Measurements from ENCODE around the gene STK4.

The STK4 gene

DNA sequence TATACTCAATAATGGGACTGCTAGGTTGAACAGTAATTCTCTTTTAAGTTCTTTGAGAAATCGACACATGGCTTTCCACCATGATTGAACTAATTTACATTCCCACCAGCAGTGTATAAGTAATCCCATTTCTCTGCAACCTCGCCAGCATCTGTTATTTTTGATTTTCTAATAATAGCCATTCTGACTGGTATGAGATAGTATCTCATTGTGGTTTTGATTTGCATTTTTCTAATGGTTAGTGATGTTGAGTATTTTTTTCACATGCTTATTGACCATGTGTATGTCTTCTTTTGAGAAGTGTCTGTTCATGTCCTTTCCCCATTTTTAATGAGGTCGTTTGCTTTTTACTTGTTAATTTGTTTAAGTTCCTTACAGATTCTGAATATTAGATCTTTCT, 66.5 kb downstream of the STK4 start:
- FAIRE-seq, result no peak

DNA sequence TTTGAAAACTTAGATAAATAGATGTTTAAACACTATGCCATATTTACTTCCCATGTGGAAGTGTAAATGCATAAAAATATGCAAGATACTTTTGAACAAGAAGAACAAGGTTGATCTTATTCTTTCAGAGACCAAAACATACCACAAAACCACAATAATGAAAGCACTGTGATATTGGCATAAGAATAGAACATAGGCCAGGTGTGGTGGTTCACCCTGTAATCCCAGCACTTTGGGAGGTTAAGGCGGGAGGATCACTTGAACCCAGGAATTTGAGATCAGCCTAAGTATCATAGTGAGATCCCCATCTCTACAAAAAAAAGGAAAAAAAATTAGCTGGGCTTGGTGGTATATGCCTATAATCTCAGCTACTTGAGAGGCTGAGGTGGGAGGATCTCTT, 68.1 kb downstream of the STK4 start:
- FAIRE-seq, result no peak

DNA sequence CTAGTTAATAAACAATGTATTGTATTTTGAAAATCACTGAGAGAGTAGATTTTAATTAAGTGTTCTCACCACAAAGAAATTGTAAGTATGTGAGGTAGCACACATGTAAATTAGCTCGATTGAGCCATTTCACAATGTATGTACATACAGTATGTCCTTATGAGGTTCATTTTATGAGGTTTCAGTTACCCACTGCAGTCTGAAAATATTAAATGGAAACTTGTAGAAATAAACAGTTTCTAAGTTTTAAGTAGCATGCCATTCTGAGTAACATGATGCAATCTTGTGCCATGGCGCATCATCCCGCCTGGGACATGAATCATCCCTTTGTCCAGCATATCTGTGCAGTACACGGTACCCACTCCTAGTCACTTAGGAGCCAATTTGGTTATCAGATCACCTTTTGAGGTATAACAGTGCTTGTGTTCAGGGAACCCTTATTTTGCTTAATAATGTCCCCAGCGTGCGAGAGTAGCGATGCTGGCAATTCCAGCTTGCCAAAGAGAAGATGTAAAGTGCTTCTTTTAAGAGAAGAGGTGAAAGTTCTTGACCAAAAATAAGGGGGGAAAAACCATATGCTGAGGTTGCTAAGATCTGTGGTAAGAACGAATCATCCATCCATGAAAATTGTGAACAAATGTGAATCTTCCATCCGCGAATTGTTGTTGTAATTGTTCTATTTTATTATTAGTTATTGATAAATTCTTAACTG, 69.9 kb downstream of the STK4 start:
- no peak for FAIRE-seq

DNA sequence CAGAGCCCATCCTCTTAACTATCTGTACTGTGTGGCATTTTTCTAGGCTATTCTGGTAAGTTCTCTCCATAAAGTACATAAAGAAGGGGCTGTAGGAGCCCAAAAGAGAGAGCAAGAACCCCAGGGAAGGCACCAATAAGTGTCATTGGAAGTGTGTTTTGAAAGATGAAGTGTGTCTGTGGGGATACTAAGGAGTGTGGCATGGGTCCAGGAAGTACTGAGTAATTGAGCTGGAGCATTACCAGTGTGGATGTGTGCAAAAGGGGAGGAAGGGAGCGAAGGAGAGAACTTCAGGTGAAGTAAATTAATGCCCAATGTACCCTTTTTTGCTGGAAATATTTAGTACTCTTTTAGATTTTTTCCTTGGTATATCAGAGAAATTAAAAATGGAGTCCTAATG, 70.7 kb downstream of the STK4 start:
- no peak for FAIRE-seq

DNA sequence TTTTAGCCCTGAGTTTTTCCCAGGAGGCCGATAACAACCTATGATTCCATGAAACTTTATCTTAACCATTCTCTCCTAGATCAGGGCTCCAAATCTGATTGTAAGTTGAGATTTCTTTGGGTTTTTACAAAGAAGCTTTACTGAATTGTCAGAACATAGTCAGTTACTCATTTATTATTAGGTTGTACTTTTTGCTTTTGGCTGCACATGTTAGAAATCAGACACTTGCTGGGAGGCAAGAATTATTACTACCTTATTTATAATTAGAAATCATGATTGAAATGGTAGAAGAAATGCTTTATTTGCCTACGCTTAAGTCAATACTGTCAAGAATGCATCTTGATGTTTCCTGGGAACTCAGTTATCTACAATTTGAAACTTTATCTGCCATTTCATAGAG, 71.3 kb downstream of the STK4 start:
- FAIRE-seq, result no peak

DNA sequence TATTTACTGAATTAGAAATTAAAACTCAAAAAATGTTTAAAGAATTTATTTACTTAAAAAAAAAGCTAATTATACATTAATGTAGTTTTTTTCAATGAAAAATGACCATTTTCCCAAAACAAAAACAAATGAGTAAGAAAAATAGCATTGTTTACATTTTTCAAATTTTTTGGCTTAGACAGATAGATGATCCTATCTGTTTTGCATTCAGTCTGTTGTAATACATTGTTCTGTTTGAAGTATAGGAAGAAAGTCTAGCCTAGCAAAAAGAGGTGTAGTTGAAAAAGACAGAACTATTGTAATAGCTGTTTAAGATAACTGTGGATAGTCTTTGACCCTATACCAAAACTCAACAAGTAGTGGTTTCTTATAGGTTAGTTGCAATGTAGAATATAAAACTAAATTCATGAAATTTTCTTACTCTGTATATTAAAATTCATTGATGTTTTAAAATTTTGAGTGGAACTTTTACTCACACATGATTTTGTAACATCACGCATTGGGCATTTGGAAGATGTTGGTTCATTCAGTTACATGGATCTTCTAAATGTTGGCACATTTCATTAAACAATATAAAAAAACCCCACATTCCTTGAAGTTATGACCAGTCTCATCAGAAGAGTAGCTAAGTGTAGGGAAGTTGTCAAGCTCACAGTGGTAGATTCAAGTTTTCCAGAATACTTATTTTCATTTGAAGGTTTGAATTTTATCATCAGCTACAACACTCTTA, 72.6 kb downstream of the STK4 start:
- FAIRE-seq, result no peak

DNA sequence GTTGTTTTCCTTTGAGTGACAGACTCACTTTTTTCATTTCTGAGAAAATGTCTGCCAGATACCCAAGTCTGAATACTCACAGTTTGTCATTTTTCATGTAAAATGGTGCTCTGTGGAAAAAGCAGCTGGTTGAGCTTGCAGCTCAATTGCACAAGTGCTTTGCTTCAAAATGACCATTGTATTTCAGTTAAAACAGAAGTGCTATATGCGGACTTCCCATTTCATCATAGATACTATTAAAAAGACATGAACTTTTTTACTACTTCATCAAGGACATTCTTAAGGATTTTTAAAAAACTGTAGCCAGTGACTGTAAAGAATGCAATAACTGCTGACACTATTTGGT, 73.1 kb downstream of the STK4 start:
- FAIRE-seq, result no peak

DNA sequence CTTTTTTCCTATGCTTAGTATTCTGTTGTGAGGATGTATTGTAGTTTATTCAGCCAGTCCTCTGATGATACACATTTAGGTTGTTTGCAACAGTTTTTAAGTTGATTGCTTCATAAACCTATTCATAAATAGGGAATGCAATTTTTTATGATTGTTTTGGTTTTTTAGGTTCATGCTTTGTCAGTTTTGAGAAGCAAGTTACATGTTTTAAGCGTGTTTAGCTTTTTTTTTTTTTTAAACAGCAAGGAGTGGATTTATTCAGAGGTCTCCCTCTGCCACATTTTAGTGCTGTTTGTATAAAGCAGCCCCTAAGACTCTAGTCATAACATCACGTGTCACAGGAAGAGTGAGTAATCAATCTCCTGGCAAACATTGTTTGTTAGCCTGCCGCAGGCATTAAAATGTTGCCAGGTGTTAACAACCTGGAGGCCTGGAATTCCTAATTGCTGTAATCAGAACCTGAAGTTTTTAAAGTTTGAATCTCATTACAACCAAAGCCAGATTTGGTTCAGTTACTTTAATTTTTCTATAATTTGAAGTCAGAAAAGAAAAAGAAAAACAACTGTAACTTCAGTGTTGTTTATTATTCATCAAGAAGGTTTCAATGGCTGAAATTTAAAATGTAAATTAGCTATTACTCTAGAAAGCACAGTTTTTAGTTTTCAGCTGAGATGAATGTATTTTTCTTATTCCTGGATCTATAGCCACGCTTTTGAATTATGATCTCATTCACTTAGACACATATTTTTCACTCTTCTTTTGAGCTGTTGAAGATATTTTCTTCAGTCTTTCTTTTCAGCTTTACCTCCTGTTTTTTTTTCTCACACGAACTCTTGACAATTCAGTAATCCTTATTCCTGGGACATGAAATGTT, 75.4 kb downstream of the STK4 start:
- FAIRE-seq, result no peak

DNA sequence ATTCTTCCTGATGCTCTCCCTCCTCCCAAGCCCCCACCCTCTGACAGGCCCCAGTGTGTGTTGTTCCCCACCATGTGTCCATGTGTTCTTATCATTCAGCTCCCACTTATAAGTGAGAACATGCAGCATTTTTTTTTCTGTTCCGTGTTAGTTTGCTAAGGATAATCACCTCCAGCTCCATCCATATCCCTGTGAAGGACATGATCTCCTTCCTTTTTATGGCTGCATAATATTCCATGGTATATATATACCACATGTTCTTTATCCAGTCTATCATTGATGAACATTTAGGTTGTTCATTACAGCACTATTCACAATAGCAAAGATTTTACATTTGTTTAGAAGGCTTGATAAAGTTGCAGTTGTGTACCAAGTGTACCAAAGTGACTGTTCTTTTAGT, 76.7 kb downstream of the STK4 start:
- FAIRE-seq, result no peak

DNA sequence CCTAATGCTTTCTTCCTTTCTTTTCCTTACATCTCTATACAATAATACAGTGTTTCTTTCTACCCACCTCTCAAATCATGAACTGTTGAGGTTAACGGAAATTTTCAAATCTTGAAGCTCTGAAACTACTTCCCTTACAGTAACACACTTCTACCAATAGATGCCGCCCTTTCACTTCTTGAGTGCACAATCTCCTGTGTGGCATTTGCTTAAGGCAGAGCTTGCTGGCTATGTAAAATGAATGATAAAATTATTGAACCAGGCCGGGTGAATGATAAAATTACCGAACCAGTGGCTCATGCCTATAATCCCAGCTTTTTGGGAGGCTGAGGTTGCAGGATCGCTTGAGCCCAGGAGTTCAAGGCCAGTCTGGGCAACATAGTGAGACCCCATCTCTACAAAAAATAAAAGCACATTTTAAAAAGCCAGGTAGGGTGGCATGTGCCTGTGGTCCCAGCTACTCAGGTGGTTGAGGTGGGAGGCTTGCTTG, 77.8 kb downstream of the STK4 start:
- FAIRE-seq, result peak; percentile 98

DNA sequence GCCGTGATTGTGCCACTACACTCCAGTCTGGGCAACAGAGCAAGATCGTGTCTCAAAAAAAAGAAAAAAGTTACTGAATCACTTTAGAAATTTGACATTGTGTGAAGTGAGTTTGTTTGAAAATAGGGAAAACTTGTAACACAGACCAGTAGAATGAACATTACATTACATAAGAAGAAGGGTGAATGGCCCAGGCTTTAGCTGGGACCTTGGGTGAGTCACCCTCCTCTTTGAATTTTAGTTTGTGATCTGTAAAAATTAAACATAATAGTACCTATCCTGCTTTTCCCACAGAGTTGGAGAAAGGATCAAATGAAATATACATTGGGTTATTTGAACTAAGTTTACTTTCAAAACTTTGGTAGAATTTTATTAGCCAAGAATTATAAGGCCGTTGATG, 78.3 kb downstream of the STK4 start:
- no peak for FAIRE-seq

DNA sequence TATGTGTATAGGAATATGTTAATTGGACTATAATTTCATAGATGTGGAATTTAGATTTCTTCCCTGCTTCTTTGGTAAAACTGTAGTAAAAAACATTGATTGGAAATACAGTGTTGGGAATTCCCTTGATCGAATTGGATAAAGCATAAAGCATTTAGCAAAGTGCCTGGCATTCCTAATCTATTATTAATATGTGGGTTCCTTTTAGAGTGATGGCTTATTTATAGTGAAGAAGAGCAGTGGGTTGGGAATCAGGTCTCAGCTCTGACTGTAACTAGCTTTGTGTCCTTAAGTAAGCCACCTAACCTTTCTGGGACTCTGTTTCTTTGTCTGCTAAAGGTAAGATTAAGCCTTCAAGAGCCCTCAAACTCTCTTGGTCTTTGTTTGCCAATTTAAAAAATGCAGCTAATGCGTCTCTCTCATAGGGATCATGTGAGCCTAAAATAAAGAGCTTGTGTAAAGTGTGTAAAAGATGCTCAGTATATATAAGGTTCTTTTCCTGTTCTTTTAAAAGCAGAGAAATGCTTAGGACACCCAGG, 81.3 kb downstream of the STK4 start:
- FAIRE-seq, result no peak

DNA sequence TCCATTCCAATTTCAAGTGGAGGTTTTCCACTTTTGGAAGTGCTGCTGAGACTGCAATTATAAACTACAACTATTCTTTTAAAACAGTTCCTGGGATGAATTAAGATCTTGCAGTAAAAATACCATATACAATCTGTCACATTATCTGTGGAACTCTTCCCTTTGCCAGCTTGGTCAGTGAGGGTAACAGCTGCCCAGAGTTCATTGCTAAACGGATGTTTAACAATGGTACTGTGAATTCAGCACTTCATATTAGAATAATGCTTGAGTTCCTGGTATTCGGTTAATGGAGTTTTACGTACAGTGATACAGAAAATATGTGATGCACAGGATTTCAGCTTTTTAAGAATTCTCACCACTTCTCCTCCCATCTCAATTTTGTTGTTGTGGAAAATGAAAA, 83.1 kb downstream of the STK4 start:
- FAIRE-seq, result no peak

DNA sequence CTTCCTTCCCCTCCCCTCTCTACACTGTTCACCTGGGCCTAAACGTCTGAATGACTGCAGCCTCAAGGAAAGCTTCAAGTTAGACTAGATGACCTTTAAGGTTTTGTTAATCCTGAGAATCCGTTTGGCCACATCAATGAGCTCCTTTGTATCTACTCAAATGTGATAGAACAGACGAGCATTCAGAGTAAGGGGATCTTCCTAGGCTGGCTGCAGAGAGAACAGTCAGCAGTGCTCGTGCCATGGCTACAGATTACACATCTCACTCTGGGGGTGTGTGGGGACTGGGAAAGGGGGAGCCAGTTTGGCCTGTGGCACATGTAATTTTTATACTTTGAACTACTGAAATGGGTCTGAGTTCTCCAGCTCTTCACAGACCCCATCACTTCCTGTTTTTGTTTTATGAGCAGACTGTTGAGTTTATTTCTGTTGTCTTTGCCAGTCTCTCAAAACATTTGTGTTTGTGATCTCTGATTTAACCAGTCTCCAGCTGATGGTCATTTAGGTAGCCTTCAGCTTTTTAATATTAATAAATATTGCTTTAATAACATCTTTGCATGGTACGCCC, 83.7 kb downstream of the STK4 start:
- no peak for FAIRE-seq

DNA sequence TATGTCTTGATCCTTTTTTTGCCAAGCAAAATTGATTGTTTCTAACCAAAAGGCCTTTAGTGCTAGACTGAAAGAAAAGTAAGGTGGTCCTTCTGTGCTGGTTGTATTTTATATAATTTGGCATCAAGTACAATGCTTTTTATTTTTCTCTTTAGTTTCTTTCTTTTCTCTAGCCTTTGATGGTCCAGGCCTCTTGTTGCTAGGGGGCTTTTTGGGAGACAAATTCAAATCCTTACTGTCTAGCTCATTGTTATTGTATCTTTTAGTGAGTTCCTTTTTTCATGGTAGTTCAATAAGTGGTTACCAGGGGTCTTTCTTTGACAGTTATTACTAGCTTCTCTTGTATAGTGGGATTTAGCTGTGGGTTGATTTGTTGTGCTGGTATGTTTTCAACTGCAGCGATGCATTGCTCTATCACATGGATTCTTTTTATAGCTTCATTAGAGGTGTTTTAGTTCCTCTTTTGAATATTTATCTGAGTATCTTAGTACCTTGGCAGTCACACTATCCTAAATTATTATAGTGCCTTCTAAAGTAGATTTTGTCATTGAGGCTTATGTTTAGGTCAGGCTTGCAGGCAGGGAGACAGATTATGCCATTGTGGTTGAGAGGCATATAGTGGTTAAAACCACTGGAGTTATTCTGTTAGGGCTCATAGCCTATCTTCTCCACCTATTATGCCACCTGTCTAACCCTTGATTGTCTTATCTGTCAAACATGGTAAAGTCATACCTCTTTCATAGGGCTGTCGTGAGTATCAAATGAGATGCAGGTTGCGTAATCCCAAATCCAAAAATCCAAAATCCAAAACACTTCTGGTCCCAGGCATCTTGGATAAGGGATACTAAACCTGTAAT, 85.1 kb downstream of the STK4 start:
- FAIRE-seq, result no peak

DNA sequence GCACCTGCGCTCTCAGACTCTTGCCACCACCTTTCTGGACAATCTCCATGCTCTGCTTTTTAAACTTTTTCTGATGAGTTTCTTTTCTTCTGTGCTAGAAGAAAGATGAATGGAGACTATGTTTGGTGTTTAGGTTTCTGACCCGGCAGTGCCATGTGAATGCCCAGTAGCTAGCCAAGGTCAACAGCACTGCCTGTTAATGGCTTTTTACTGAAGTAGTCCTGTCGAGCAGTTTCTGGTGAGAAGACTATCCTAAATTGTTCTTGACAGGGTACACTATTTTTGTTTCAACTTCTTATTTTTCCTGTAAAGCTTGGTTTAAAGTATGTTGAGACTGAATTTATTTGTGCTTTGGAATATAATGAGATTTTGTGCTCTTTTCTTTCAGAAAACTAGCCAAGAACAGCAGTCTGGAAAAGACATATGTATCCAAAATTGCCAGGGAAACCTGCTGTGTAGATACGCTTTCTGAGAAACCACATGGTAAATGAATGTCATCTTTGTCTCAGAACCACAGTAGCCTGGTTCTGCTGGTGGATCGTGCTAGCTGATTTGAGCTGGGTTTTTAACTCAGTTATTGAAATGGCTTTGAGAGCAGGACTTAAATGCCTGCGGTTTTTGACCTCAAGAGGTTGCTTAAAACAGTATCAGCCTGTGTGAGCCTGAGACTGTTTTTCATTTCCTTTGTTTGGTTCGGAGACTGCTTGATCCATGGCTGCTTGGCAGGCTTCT, 86.6 kb downstream of the STK4 start:
- no peak for FAIRE-seq

DNA sequence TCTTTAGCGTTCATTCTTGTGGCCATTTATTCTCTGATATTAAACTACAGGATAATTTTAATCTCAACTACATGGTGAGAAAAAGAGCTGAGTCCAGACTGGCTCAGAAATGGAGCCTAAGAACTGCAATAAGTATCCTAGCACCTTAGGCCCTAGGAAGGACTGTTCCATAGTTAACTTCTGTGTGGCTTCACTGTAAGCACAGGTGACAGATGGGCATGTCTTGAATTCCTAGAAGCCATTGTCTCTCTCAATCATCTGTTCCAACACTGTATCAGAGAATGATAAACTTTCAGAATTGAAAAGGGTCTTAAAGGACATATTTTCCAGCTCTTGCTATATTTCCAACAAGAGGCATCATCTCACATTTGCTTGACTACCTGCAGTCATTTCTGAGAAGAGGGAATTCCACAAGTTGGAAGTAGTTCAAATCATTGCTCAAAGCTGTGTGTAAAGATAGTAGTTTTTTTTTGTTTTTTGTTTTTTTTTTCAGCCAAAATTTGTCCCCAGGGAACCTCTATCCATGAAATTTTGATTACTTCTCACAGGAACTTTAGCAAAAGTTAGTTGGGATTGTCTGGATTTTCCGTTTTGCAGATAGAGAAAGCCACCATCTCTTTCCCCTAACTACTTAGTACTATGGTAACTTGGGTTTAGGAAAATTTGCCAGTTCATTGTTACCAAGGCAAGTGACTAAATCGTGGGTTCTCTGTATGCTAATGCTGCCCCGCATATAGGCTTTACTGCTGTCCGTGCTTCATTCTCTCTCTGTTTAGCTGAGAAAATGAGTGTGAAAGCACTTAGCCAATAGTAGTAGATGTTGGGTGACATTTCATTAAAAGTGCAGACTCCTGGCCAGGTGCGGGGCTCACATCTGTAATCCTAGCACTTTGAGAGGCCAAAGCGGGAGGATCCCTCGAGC, 87.4 kb downstream of the STK4 start:
- no peak for FAIRE-seq

DNA sequence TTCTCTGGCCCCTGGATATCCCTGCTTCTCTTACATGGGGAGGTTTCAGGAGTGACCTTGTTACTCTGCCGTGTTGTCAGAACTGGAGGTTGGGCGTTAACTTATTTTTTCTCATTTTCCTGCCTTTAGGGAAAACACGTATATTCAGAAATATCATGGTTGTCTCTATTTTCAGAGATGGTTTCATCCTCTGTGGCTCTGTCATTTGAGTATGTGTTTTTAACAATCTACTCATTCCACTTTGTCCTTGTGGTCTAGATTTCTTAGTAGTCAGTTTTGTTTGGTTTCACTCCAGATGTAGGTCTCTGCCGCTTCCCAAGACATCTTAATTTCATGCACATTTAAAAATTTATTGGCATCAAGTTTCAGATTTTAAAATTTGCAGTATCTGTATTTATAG, 88.7 kb downstream of the STK4 start:
- no peak for FAIRE-seq

DNA sequence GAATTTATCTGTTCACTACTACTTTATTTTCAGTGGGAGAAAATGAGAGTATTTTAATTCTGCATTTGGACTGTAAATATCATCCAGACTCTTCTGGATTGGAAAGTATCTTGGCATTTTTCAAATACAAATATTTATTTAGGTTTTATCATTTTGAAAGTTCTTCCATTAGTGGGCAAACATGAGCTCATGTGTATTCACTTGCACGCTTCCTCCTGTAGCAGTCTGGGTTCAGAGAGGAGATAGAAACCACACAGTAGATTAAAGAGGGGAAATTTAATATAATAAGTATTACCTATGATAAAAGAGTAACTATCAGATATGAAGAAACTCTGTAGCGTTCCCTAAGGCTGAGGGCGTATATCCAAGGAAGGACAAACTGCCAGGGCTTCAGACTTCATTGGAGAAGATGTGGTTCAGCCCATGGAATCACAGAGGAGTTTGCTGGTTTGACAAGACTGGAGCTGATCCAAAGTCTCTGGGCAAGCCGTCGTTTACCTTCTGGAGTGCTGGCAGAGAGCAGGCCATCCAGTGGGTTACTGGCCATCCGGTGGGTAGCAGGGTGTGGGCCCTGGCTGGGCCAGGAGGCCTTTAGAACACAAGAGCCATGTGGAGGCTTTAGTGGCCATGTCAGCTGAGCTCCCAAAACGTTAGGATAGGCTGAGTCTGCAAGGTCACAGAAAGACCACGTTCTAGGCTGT, 90.3 kb downstream of the STK4 start:
- no peak for FAIRE-seq

All from islet of Langerhans (tissue), 1 donor.